ENCODE results near the gene VPS29. TPM values are rescaled to one million over a fixed set of nuclear protein-coding genes. Genes with fewer than 3 reads are reported as not detected.
"Not testable (repeated sequence)": the region's sequence is repeated elsewhere in the genome, so short reads cannot be mapped to it uniquely, and the experiment has no call there.

The VPS29 gene
- total and polyA plus RNA-seq, 2 of the 4 experiments (the other 2 are of a cell fraction), result 122 to 150 TPM

GRCh38 chr12:110545259-110545658 is 43.3 kb upstream of the VPS29 start:
- H4K20me1 ChIP-seq (ENCODE audit: insufficient read depth, low read length), result peaks cover 24% of the 10 kb centered on the region
- H3K14ac ChIP-seq (replicated peaks; ENCODE audit: low read depth, low read length); H2AK5ac ChIP-seq (ENCODE audit: low read depth, low read length); H3K9me3 ChIP-seq (ENCODE audit: control insufficient read depth, insufficient read depth, low read length); H2AFZ ChIP-seq (replicated peaks; ENCODE audit: low read length, poor library complexity); H2BK120ac ChIP-seq (ENCODE audit: low read depth, low read length); H4K5ac ChIP-seq (ENCODE audit: low read depth, low read length); H3K9ac ChIP-seq (ENCODE audit: low read depth, low read length); H3K56ac ChIP-seq (ENCODE audit: extremely low read depth, insufficient read depth, low read length); H3K23ac ChIP-seq (ENCODE audit: low read depth, low read length); in situ Hi-C loops (cut with MboI; ENCODE audit: low sequenced_read_pairs); POLR2A ChIA-PET (ENCODE audit: unreplicated experiment); H3K4me2 ChIP-seq (ENCODE audit: low read depth, low read length); H3K36me3 ChIP-seq (ENCODE audit: control insufficient read depth, insufficient read depth, low read length); H4K8ac ChIP-seq (ENCODE audit: low read depth in 2 of 2, low read length in 2 of 2); H3K4me3 ChIP-seq (ENCODE audit: insufficient read depth, low read depth, low read length); H2AK9ac ChIP-seq (replicated peaks; ENCODE audit: low read depth, low read length, poor library complexity); H3K18ac ChIP-seq (ENCODE audit: low read depth, low read length); H4K91ac ChIP-seq (ENCODE audit: insufficient read depth, low read depth, low read length); H2BK15ac ChIP-seq (ENCODE audit: low read depth, low read length); H3K4ac ChIP-seq (ENCODE audit: low read depth, low read length); CTCF ChIA-PET; H3K27ac ChIP-seq (ENCODE audit: insufficient read depth, low read length); dilution Hi-C loops (cut with HindIII; ENCODE audit: low sequenced_read_pairs, unreplicated experiment); BruUV-seq (replicated peaks); H3K27me3 ChIP-seq (ENCODE audit: control insufficient read depth, insufficient read depth, low read length); H2BK20ac ChIP-seq (ENCODE audit: low read depth, low read length): not testable (repeated sequence)
- H2BK5ac ChIP-seq (ENCODE audit: low read depth, low read length, poor library complexity, severe bottlenecking), result peak overlapping the region; percentile 82
- peaks cover 19% of the 10 kb centered on the region for H3K9me1 ChIP-seq (ENCODE audit: insufficient read depth, low read length)
- H3K79me1 ChIP-seq (ENCODE audit: low read depth in 1 of 2, low read length in 2 of 2), result peaks cover 13 to 52% of the 10 kb centered on the region in 2 experiments
- intact Hi-C loops (cut with micrococcal nuclease), result loop anchor here (5.0 kb wide), 1 partner anchor 37 kb away; the partner anchor contains the start of gene PPTC7
- no CpG with 5 or more reads among the region's 4 CpGs for WGBS, 2 experiments (ENCODE audit: extremely low coverage in 2 of 2, insufficient read length in 1 of 2)
- DNase-seq (peak; percentile 95), ATAC-seq (ENCODE audit: low read depth) (peak; percentile 51)
- peaks cover 20% of the 10 kb centered on the region for H3K4me1 ChIP-seq (ENCODE audit: control insufficient read depth, insufficient read depth, low read length)

All from IMR-90 (cell line).